Measurements from ENCODE around the gene TMEM61. TPM values are rescaled to one million over a fixed set of nuclear protein-coding genes. Genes with fewer than 3 reads are reported as not detected.
A peak's percentile ranks its signal among the peaks of the same experiment; 100 is the strongest.

Gene TMEM61
- total RNA-seq, 1 donor from 2014 or later, result not detected

DNA sequence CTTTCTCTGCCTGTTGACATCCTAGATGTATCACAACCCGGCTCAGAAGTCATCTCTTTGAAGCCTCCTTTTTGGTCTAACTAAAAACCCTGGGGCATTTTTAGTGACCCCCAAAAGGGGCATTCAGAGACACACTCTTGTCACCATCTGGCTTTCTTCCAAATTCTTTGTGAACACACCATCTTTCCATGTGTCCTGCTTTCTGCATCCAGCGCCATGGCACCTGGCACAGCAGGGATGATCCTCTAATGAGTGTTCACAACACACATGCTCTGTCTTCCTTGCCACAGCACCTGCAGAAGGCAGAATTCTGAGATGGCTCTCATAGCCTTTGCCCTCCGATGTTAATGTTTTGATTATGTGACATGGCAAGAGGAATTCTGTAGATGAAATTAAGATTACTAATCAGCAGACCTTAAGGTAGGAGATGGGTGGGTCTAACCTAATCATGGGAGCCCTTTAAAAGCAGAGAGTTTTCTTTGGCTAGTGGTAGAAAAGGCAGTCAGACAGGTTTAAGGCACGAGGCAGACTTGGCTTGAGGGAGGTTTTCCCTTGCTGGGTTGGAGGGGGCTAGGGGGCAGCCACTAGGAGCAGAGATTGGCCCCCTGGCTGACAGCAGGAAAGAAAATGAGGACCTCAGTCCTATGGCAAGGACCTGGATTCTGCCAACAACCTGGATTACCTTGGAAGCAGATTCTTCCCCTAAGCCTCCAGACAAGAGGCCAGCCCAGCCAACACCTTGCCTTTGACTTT is 4.9 kb upstream of the TMEM61 start:
- peaks cover 14% of the 10 kb centered on the region for H3K27me3 Mint-ChIP-seq (ENCODE audit: low read depth)
- H3K4me3 Mint-ChIP-seq (ENCODE audit: unreplicated experiment), result no peak overlapping the region
- TF ChIP-seq, protein P1, sequence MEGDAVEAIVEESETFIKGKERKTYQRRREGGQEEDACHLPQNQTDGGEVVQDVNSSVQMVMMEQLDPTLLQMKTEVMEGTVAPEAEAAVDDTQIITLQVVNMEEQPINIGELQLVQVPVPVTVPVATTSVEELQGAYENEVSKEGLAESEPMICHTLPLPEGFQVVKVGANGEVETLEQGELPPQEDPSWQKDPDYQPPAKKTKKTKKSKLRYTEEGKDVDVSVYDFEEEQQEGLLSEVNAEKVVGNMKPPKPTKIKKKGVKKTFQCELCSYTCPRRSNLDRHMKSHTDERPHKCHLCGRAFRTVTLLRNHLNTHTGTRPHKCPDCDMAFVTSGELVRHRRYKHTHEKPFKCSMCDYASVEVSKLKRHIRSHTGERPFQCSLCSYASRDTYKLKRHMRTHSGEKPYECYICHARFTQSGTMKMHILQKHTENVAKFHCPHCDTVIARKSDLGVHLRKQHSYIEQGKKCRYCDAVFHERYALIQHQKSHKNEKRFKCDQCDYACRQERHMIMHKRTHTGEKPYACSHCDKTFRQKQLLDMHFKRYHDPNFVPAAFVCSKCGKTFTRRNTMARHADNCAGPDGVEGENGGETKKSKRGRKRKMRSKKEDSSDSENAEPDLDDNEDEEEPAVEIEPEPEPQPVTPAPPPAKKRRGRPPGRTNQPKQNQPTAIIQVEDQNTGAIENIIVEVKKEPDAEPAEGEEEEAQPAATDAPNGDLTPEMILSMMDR (IDR thresholded peaks at IDR 0.05), result no peak
- DNase-seq (ENCODE audit: low spot score), result no peak
- H3K4me1 Mint-ChIP-seq (ENCODE audit: low read depth), result peaks cover 17% of the 10 kb centered on the region
- no peaks in the 10 kb centered on the region for H3K36me3 Mint-ChIP-seq (ENCODE audit: low read depth)
- no peaks in the 10 kb centered on the region for H3K9me3 Mint-ChIP-seq (ENCODE audit: low read depth)
- no peak overlapping the region for H3K27ac Mint-ChIP-seq (ENCODE audit: unreplicated experiment)

DNA sequence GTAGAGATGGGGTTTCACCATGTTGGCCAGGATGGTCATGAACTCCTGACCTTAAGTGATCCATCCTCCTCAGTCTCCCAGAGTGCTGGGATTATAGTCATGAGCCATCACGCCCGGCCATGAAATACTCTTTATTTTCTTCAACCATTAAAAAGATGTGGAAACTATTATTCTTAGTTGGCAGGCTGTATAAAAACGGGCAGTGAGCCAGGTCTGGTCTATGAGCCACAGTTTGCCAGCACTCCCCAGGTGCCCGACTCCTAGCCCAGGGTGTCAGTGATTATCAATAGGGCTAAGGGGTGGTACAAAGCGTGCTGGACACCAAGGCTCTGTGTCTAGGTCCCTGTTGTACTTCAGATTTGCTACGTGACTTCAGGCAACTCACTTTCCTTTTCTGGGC is 3.7 kb upstream of the TMEM61 start:
- TF ChIP-seq, protein P1 (IDR thresholded peaks at IDR 0.05), result no peak
- no peaks in the 10 kb centered on the region for H3K9me3 Mint-ChIP-seq (ENCODE audit: low read depth)
- H3K27me3 Mint-ChIP-seq (ENCODE audit: low read depth), result peaks cover 22% of the 10 kb centered on the region
- H3K36me3 Mint-ChIP-seq (ENCODE audit: low read depth), result no peaks in the 10 kb centered on the region
- DNase-seq (ENCODE audit: low spot score), result no peak
- H3K4me3 Mint-ChIP-seq (ENCODE audit: unreplicated experiment), result no peak overlapping the region
- H3K27ac Mint-ChIP-seq (ENCODE audit: unreplicated experiment), result no peak overlapping the region
- peaks cover 14% of the 10 kb centered on the region for H3K4me1 Mint-ChIP-seq (ENCODE audit: low read depth)

DNA sequence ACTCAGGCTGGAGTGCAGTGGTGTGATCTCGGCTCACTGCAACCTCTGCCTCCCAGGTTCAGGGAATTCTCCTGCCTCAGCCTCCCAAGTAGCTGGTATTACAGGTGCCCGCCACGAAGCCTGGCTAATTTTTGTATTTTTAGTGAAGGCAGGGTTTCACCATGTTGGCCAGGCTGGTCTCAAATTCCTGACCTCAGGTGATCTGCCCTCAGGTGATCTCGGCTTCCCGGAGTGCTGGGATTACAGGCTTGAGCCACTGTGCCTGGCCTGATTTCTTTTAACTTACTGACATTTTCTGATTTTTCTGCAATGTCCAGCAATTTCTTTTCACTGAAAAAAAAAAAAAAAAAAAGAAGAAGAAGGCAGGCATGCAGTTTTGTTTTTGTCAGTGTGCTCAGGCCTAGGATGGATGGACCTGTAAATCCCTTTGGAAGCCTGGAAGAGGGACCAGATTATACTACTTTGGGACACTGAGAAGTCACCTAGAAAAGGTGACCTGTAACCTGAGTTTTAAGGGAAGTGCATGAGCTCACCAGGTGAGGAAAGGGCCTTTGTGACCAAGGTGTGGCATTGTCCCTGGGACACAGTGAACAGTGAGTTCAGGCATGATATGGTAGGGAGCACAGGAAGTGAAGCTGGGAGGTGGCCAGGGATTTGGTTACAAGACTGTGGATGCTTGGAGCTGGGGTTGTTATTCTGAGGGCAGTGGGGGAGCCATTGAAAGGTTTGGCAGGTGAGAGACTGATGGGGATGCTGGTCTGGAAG is 2.7 kb upstream of the TMEM61 start:
- Mint-ChIP-seq H3K27ac (ENCODE audit: unreplicated experiment) (peak overlapping the region; percentile 18), H3K4me1 (ENCODE audit: low read depth) (peaks cover 14% of the 10 kb centered on the region), H3K27me3 (ENCODE audit: low read depth) (peaks cover 27% of the 10 kb centered on the region), H3K9me3 (ENCODE audit: low read depth) (no peaks in the 10 kb centered on the region), H3K4me3 (ENCODE audit: unreplicated experiment) (no peak overlapping the region), H3K36me3 (ENCODE audit: low read depth) (no peaks in the 10 kb centered on the region)
- TF ChIP-seq, protein P1 (IDR thresholded peaks at IDR 0.05), result no peak
- no peak for DNase-seq (ENCODE audit: low spot score)

DNA sequence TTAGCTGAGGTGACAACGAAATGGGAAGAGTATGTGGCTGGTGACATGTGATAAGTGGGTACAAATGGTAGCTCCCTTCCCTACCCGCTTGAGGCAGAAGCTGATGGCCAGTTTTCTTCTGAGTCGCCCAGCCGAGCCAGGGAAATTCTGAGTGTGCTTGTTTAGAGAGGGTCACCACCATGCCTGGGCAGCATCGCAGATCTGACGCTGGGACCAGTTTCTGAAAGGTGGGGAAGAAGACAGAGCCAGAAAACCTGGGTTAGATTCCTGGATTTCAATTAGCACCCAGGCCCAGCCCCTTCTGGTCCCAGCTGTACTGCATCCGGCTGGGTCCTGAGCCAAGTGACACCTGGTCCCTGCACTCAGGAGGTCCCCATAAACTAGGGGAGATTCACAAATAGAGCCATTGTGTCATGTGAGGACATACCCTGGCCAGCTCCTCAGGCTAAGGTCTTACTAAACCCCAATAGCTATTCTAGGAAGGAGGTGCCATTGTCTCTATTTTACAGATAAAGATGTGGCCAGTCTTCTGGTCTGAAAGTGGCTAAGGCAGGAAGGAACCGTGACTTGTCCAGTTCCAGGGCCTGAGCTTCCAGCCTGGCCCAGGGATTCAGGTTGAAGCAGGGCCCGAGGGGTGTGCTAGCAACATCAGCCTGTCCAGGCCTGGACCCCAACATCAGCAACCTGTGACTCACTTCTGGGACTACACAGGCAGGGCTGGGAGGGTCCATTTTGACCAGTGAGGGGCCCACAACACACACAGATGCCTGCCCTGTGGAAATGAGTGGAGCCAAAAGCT is 1.7 kb upstream of the TMEM61 start:
- no peak for DNase-seq (ENCODE audit: low spot score)
- TF ChIP-seq, protein P1 (IDR thresholded peaks at IDR 0.05), result no peak
- Mint-ChIP-seq H3K36me3 (ENCODE audit: low read depth) (no peaks in the 10 kb centered on the region), H3K27ac (ENCODE audit: unreplicated experiment) (no peak overlapping the region), H3K27me3 (ENCODE audit: low read depth) (peaks cover 28% of the 10 kb centered on the region), H3K4me3 (ENCODE audit: unreplicated experiment) (no peak overlapping the region), H3K4me1 (ENCODE audit: low read depth) (peaks cover 5% of the 10 kb centered on the region), H3K9me3 (ENCODE audit: low read depth) (no peaks in the 10 kb centered on the region)

DNA sequence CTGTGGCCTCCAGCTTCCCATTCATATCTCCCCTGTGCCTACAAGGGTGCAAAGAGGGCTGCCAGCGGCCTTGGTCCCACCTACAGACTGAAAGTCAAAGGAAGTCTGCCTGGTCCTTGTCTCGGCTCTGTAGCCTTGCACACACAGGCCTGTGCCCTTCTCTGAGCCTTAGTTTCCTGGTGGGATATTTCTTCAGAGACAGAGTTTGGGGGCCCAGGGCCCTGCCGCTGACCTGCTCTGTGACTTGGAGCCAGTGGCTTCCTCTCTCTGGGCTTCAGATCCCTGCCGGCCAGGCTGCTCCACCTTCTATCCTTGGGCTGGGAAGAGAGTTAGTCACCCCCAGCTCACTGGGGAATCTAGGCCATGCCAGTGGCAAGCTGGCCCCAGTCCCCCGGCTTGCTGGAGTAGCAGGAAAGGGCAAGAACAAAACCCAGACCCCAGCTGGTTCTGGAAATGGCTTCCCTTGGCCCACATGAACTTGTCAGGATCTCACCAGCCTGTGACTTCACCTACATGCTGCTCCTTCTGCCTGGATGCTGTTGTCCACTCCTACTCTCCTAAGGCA is 1.0 kb upstream of the TMEM61 start:
- Mint-ChIP-seq H3K36me3 (ENCODE audit: low read depth) (no peaks in the 10 kb centered on the region), H3K27me3 (ENCODE audit: low read depth) (peaks cover 31% of the 10 kb centered on the region), H3K27ac (ENCODE audit: unreplicated experiment) (no peak overlapping the region), H3K4me3 (ENCODE audit: unreplicated experiment) (no peak overlapping the region), H3K4me1 (ENCODE audit: low read depth) (peaks cover 8% of the 10 kb centered on the region), H3K9me3 (ENCODE audit: low read depth) (no peaks in the 10 kb centered on the region)
- TF ChIP-seq, protein P1 (IDR thresholded peaks at IDR 0.05), result no peak
- DNase-seq (ENCODE audit: low spot score), result no peak
